Gastrocnemius medialis (tissue), 4 donors: ENCODE results near the gene JADE1. TPM values are rescaled to one million over a fixed set of nuclear protein-coding genes. Genes with fewer than 3 reads are reported as not detected.

Source experiments
- ATAC-seq, 2 donors: fragments of 150-250 bp; one replicate each; pipeline ENCODE4 v1.9.1; 2016
- DNase-seq, 2 donors: peaks; one replicate each; pipeline ENCODE4 v3.0.0-alpha.2; 2019
- H3K27ac ChIP-seq, 4 donors: fragments of 200-600 bp; sonication (generic); 1 replicate in 1 of 4; 2 replicates in 3 of 4; pipeline ENCODE4 v1.5.1; 2016 to 2018; ENCODE audit warnings: mild to moderate bottlenecking in 2 of 4, moderate library complexity in 1 of 4
- H3K27me3 ChIP-seq, 3 donors: fragments of 200-600 bp; sonication (generic) in 2 of 3; 1 replicate in 1 of 3; 2 replicates in 2 of 3; pipeline versions ENCODE4 v1.5.1 to v1.6.0; 2016 to 2019; ENCODE audit warnings: mild to moderate bottlenecking in 1 of 3, moderate library complexity in 1 of 3
- H3K36me3 ChIP-seq, 2 donors: fragments of 200-600 bp; sonication (generic) in 1 of 2; one replicate each; pipeline ENCODE4 v1.5.1; 2017 to 2018
- H3K4me1 ChIP-seq, 2 donors: fragments of 200-600 bp; sonication (generic) in 1 of 2; one replicate each; pipeline ENCODE4 v1.5.1; 2016 to 2017; ENCODE audit warnings: mild to moderate bottlenecking in 2 of 2
- H3K4me3 ChIP-seq, 4 donors: fragments of 200-600 bp; sonication (generic) in 3 of 4; 1 replicate in 1 of 4; 2 replicates in 3 of 4; pipeline ENCODE4 v1.5.1; 2016 to 2019; ENCODE audit warnings: mild to moderate bottlenecking in 2 of 4
- H3K9me3 ChIP-seq, 3 donors: fragments of 200-600 bp; sonication (generic) in 2 of 3; 1 replicate in 1 of 3; 2 replicates in 2 of 3; pipeline ENCODE4 v1.5.1; 2016 to 2019
- POLR2A ChIP-seq, 2 donors: fragments of 450-650 bp; IDR thresholded peaks; one replicate each; pipeline ENCODE4 v1.6.1; 2017; ENCODE audit warnings: antibody characterized with exemption in 2 of 2, mild to moderate bottlenecking in 2 of 2, moderate library complexity in 2 of 2
- in situ Hi-C, 4 donors: fragments of 200-750 bp; cut with MboI; loops; one replicate each; pipeline versions ENCODE4 v1.15.0 to v1.8.0; 2017; ENCODE audit warnings: low sequenced_read_pairs in 4 of 4
- intact Hi-C: fragments of 100-400 bp; cut with DNase I; formaldehyde crosslinking; loops from one replicate; pipeline ENCODE4 v1.15.1; 2023; ENCODE audit warnings: low total_unique reads
- total RNA-seq, 4 donors: library from RNA; depleted of rRNA; stranded (reverse); fragments of >200 nt; gene quantifications; one replicate each; pipeline versions ENCODE4 v1.1.0 to v1.2.3, GENCODE V29; 2016
- TF ChIP-seq, protein P1 (sequence below), 5 experiments: fragments of 450-650 bp in 3 of 5; fragments of 200-600 bp in 2 of 5; sonication (generic) in 2 of 5; IDR thresholded peaks in 4 of 5; conservative IDR thresholded peaks in 1 of 5; 1 replicate in 4 of 5; 2 replicates in 1 of 5; pipeline ENCODE4 v1.5.1; 2016 to 2019; ENCODE audit warnings: antibody characterized with exemption in 5 of 5, mild to moderate bottlenecking in 3 of 5, moderate library complexity in 3 of 5

The JADE1 gene
- total RNA-seq, 4 donors from 2014 or later, result 14.2 to 21.1 (median 14.9) TPM

GRCh38 chr4:128782076-128782715 lies 27.3 kb upstream of the JADE1 start:
- peak; percentile 80 to 84 for ATAC-seq
- Histone ChIP-seq H3K27ac (peak overlapping the region in 3 of 4 donors; percentile 41 to 69 (median 43)), H3K4me1 (no peaks in the 10 kb centered on the region), H3K4me3 (no peak overlapping the region), H3K27me3 (no peaks in the 10 kb centered on the region), H3K36me3 (no peaks in the 10 kb centered on the region), H3K9me3 (no peaks in the 10 kb centered on the region)
- intact Hi-C loops, result loop anchor here (1.0 kb wide), 2 partner anchors 26 to 81 kb away; no protein-coding TSS in a partner anchor
- no peak for TF ChIP-seq POLR2A (IDR thresholded peaks at IDR 0.05)
- TF ChIP-seq, protein P1, sequence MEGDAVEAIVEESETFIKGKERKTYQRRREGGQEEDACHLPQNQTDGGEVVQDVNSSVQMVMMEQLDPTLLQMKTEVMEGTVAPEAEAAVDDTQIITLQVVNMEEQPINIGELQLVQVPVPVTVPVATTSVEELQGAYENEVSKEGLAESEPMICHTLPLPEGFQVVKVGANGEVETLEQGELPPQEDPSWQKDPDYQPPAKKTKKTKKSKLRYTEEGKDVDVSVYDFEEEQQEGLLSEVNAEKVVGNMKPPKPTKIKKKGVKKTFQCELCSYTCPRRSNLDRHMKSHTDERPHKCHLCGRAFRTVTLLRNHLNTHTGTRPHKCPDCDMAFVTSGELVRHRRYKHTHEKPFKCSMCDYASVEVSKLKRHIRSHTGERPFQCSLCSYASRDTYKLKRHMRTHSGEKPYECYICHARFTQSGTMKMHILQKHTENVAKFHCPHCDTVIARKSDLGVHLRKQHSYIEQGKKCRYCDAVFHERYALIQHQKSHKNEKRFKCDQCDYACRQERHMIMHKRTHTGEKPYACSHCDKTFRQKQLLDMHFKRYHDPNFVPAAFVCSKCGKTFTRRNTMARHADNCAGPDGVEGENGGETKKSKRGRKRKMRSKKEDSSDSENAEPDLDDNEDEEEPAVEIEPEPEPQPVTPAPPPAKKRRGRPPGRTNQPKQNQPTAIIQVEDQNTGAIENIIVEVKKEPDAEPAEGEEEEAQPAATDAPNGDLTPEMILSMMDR (IDR thresholded peaks at IDR 0.05 in 4 of 5, conservative IDR thresholded peaks at IDR 0.05 in 1 of 5), result peak in 4 of 5 experiments; percentile 12 to 69 (median 40)
- in situ Hi-C loops, result loop anchor here (5.0 to 10.0 kb wide), 2 partner anchors 80 to 83 kb away; no protein-coding TSS in a partner anchor
- DNase-seq, result peak; percentile 35 to 59

DNA sequence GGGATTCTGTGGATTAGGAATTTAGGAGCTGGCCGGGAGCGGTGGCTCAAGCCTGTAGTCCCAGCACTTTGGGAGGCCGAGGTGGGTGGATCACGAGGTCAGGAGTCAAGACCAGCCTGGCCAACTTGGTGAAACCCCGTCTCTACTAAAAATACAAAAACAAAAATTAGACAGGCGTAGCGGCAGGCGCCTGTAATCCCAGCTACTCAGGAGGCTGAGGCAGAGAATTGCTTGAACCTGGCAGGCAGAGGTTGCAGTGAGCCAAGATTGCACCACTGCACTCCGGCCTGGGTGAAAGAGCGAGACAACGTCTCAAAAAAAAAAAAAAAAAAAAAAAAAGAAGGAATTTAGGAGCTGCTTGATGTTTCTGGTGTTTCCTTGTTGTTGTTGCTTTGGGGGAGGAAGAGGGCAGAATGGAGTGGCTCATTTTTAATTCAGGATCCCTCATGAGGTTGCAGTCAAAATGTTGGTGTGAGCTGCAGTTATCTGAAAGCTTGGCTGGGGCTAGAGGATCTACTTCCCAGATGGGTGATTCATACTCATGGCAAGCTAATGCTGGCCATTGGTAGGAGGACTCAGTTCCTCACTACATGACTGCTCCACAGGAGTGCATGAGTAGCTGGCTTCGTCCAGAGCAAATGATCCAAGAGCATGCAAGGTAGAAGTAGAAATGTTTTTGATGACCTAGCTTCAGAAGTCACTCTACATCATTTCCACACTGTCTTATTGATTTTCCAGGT lies 26.5 kb upstream of the JADE1 start:
- Histone ChIP-seq H3K9me3 (no peaks in the 10 kb centered on the region), H3K4me3 (no peak overlapping the region), H3K27me3 (no peaks in the 10 kb centered on the region), H3K27ac (peak overlapping the region in 3 of 4 donors; percentile 41 to 69 (median 43)), H3K4me1 (no peaks in the 10 kb centered on the region), H3K36me3 (no peaks in the 10 kb centered on the region)
- in situ Hi-C loops, result loop anchor here (5.0 to 10.0 kb wide), 2 partner anchors 79 to 82 kb away; no protein-coding TSS in a partner anchor
- no peak for TF ChIP-seq POLR2A (IDR thresholded peaks at IDR 0.05)
- TF ChIP-seq, protein P1 (IDR thresholded peaks at IDR 0.05 in 4 of 5, conservative IDR thresholded peaks at IDR 0.05 in 1 of 5), result no peak
- intact Hi-C loops, result loop anchor here (1.0 kb wide), 2 partner anchors 25 to 80 kb away; no protein-coding TSS in a partner anchor
- peak; percentile 86 to 89 for ATAC-seq
- DNase-seq, result peak in 1 of 2 donors; percentile 54

DNA sequence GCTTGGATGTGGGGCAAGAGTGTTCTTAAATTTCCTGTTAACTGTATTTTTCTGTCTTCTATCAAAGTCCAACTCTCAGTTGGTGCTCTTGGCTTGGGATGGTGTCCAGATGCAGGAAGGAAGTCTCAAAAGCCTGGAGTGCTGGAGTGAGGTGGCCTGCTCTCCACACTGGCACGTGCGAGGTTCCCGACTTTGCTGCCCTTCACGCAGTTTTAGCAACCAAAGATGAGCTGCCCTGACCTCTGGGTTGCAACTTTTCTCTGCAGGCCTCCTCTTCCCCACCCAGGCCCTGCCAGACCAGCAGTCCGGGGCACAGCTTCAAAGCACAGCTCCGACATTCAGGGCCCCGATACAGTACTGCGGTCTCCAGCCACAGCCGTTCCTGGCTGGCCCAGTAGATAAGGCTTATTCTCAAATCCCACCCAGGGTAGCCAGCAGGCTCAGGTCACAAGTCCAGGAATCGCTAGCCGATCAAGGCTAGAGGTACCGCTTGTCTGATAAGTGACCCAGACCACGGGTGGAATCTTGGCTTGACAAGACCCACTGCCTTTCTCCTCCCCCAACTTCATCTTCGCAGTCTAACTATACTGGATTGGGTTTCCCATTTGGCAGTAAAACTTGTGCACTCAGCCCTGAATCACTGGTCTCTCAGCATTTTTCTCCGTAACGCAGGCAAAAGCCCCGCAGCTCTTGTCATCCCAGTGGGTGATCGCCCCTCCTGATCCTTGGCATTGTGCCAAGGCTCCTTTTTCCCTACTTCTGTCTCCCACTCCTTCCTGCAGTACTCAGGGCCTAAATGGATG lies 21.8 kb upstream of the JADE1 start:
- no peak for DNase-seq
- H3K27me3 ChIP-seq, result no peaks in the 10 kb centered on the region
- no peak overlapping the region for H3K27ac ChIP-seq
- no peaks in the 10 kb centered on the region for H3K9me3 ChIP-seq
- no peaks in the 10 kb centered on the region for H3K4me1 ChIP-seq
- ATAC-seq, result no peak
- in situ Hi-C loops, result loop anchor here in 1 of 4 donors (10.0 kb wide), 1 partner anchor 77 kb away; no protein-coding TSS in a partner anchor
- no peak overlapping the region for H3K4me3 ChIP-seq
- no peak for TF ChIP-seq POLR2A (IDR thresholded peaks at IDR 0.05)
- TF ChIP-seq, protein P1 (IDR thresholded peaks at IDR 0.05 in 4 of 5, conservative IDR thresholded peaks at IDR 0.05 in 1 of 5), result no peak
- intact Hi-C loops, result no loop called here
- H3K36me3 ChIP-seq, result no peaks in the 10 kb centered on the region

DNA sequence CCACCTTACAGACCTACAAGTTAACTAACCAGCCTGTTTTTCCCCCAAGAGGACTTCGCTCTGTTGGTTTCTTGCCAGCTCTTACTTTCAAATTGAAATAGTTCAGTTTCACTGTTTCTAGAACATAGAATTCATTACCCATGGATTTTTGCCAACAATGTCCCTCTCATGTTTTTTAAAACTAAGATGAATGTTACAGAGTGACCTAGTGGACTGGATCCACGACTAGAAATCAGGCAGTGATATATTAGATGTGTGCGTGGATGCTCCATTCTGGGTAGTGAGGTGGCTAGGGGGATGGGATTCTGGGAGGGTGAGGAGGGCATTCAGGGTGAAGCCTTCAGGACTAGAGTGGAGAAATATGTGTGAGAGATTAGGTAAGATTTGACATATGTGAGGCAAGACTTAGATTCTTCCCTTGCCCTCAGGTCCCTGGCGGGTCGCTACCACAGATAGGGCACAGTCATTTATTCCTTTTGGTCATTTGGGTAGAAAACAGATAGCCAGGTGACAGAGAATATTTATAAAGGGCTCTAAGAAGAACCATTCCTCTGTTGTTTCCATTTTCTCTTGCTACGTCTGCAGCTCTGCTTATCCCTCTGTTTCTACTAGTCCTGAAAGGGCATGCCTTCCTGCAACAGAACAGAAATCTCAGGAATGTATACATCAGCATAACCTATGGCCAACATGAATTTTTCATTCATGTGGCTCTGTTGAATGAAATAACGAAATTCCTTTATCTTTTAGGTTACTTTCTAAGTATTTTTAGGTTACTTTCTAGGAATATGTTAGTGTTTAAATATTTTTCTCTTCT lies 15.4 kb upstream of the JADE1 start:
- DNase-seq (peak in 1 of 2 donors; percentile 29), ATAC-seq (peak; percentile 50 to 89)
- in situ Hi-C loops, result no loop called here
- no peak overlapping the region for H3K4me3 ChIP-seq
- no peaks in the 10 kb centered on the region for H3K27me3 ChIP-seq
- H3K36me3 ChIP-seq, result no peaks in the 10 kb centered on the region
- no peaks in the 10 kb centered on the region for H3K9me3 ChIP-seq
- no peaks in the 10 kb centered on the region for H3K4me1 ChIP-seq
- TF ChIP-seq, protein P1 (IDR thresholded peaks at IDR 0.05 in 4 of 5, conservative IDR thresholded peaks at IDR 0.05 in 1 of 5), result no peak
- TF ChIP-seq POLR2A (IDR thresholded peaks at IDR 0.05), result no peak
- intact Hi-C loops, result no loop called here
- H3K27ac ChIP-seq, result no peak overlapping the region
